Thymus (tissue), 2 donors: Measurements from ENCODE around the gene ATP5F1A. TPM values are rescaled to one million over a fixed set of nuclear protein-coding genes. Genes with fewer than 3 reads are reported as not detected.

Source experiments
- polyA plus RNA-seq: library from polyadenylated mRNA; stranded (reverse); fragments of 200-250 nt; gene quantifications from one replicate; pipeline ENCODE4 v1.2.3, GENCODE V29; 2013
- total RNA-seq: library from RNA; stranded (reverse); fragments of 120-200 nt; gene quantifications from one replicate; pipeline ENCODE4 v1.2.4, GENCODE V29; 2013
- donor health status: healthy.

The ATP5F1A gene
- total and polyA plus RNA-seq, 2 donors: 272 to 583 TPM

Other genes with a start within 250 kb of the ATP5F1A start
- gene EPG5, start 131.0 kb downstream of the ATP5F1A start, total RNA-seq: 14.9 TPM
- 10.7 TPM for gene EPG5, start 131.0 kb downstream of the ATP5F1A start, polyA plus RNA-seq
- gene PSTPIP2, start 26.0 kb downstream of the ATP5F1A start, total RNA-seq: 6.1 TPM
- 8.1 TPM for gene PSTPIP2, start 26.0 kb downstream of the ATP5F1A start, polyA plus RNA-seq
- gene HAUS1, start 6.1 kb upstream of the ATP5F1A start, total RNA-seq: 72.9 TPM
- 45.7 TPM for gene HAUS1, start 6.1 kb upstream of the ATP5F1A start, polyA plus RNA-seq